Sigmoid colon (tissue), 4 donors: Measurements from ENCODE around the gene DHRS2.

Source experiments
- EP300 ChIP-seq, 4 donors: sonication (generic); formaldehyde crosslinking; IDR thresholded peaks; one replicate each; pipeline ENCODE4 v1.6.1; 2017; ENCODE audit warnings: antibody characterized with exemption in 4 of 4
- TF ChIP-seq, protein P1 (sequence below), 4 experiments: fragments of 450-650 bp in 3 of 4; fragments of 200-600 bp in 1 of 4; IDR thresholded peaks; one replicate each; pipeline ENCODE4 v1.5.1; 2016 to 2019; ENCODE audit warnings: antibody characterized with exemption in 4 of 4, mild to moderate bottlenecking in 3 of 4, moderate library complexity in 2 of 4

DNA sequence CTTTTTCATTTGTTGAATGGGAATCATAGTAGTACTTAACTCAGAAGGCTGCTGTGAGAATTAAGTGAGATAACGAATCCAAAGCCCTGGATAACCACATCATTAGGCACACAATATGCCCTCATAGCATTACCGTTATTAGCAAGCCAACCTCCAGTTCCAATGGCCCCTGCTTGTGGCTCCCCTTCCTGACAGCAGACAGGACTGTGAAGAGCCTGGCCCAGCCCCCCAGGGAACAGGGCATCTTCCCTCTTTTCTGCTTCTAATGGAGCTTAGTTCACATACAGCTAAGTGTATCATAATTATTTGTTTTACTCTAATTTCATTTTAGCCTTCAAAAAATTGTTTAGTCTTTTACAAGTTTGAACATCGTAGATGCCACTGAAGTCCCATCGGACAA lies 39.7 kb downstream of the DHRS2 start:
- TF ChIP-seq, protein P1, sequence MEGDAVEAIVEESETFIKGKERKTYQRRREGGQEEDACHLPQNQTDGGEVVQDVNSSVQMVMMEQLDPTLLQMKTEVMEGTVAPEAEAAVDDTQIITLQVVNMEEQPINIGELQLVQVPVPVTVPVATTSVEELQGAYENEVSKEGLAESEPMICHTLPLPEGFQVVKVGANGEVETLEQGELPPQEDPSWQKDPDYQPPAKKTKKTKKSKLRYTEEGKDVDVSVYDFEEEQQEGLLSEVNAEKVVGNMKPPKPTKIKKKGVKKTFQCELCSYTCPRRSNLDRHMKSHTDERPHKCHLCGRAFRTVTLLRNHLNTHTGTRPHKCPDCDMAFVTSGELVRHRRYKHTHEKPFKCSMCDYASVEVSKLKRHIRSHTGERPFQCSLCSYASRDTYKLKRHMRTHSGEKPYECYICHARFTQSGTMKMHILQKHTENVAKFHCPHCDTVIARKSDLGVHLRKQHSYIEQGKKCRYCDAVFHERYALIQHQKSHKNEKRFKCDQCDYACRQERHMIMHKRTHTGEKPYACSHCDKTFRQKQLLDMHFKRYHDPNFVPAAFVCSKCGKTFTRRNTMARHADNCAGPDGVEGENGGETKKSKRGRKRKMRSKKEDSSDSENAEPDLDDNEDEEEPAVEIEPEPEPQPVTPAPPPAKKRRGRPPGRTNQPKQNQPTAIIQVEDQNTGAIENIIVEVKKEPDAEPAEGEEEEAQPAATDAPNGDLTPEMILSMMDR (IDR thresholded peaks at IDR 0.05), result no peak
- no peak for TF ChIP-seq EP300 (IDR thresholded peaks at IDR 0.05)
